Esophagus squamous epithelium (tissue), 5 donors: ENCODE data around the gene ZNF341. TPM values are rescaled to one million over a fixed set of nuclear protein-coding genes. Genes with fewer than 3 reads are reported as not detected.

Source experiments
- DNase-seq: peaks from one replicate; lab custom pipeline; 2025; lab: John Stamatoyannopoulos, UW
- H3K27ac ChIP-seq, 4 donors: fragments of 200-600 bp; sonication (generic); one replicate each; pipeline ENCODE4 v1.5.1; 2016 to 2019; ENCODE audit warnings: mild to moderate bottlenecking in 1 of 4
- H3K27me3 ChIP-seq, 4 donors: fragments of 200-600 bp; sonication (generic); 1 replicate in 3 of 4; 2 replicates in 1 of 4; pipeline versions ENCODE4 v1.5.1 to v1.6.0; 2017 to 2021; ENCODE audit warnings: antibody characterized with exemption in 1 of 4
- H3K36me3 ChIP-seq, 3 donors: fragments of 200-600 bp; sonication (generic); one replicate each; pipeline ENCODE4 v1.5.1; 2016 to 2019
- H3K4me1 ChIP-seq, 3 donors: fragments of 200-600 bp; sonication (generic); one replicate each; pipeline ENCODE4 v1.5.1; 2017 to 2019
- H3K4me3 ChIP-seq, 4 donors: fragments of 200-600 bp; sonication (generic); 1 replicate in 3 of 4; 2 replicates in 1 of 4; pipeline ENCODE4 v1.5.1; 2016 to 2019; ENCODE audit warnings: mild to moderate bottlenecking in 2 of 4, moderate library complexity in 1 of 4
- H3K9me3 ChIP-seq, 3 donors: fragments of 200-600 bp; sonication (generic); one replicate each; pipeline ENCODE4 v1.5.1; 2016 to 2019
- CTCF ChIP-seq, 6 experiments: fragments of 450-650 bp in 4 of 6; fragments of 200-600 bp in 2 of 6; sonication (generic) in 2 of 6; IDR thresholded peaks; one replicate each; pipeline ENCODE4 v1.5.1; 2016 to 2019; ENCODE audit warnings: antibody characterized with exemption in 6 of 6, mild to moderate bottlenecking in 4 of 6, moderate library complexity in 4 of 6
- POLR2A ChIP-seq, 4 donors: fragments of 450-650 bp; IDR thresholded peaks; one replicate each; pipeline ENCODE4 v1.6.1; 2017; ENCODE audit warnings: antibody characterized with exemption in 4 of 4, mild to moderate bottlenecking in 4 of 4, moderate library complexity in 3 of 4
- WGBS, 2 donors: methylation state at CpG; one replicate each; pipeline ENCODE4 v1.1.5; 2018; 5-methylcytosine and 5-hydroxymethylcytosine counted together
- intact Hi-C: fragments of 100-400 bp; cut with DNase I; formaldehyde crosslinking; loops from one replicate; pipeline ENCODE4 v1.15.0; 2022
- total RNA-seq, 4 donors: library from RNA; depleted of rRNA; stranded (reverse); fragments of >200 nt; gene quantifications; one replicate each; pipeline ENCODE4 v1.1.0, GENCODE V29; 2016
- donor health status: DM: yes; HTN: yes; CAD: no.

The ZNF341 gene
- total RNA-seq, 4 donors from 2014 or later = 1.7 to 4.0 (median 3.2) TPM

GRCh38 chr20:33840759-33841435, 109.1 kb downstream of the ZNF341 start:
- H3K36me3 ChIP-seq = peaks cover 0 to 5% (median 0%) of the 10 kb centered on the region in 3 donors
- no peak overlapping the region for H3K4me3 ChIP-seq
- TF ChIP-seq CTCF (IDR thresholded peaks at IDR 0.05) = no peak
- no peak for TF ChIP-seq POLR2A (IDR thresholded peaks at IDR 0.05)
- H3K9me3 ChIP-seq = no peaks in the 10 kb centered on the region
- H3K27ac ChIP-seq = no peak overlapping the region
- DNase-seq = no peak
- H3K4me1 ChIP-seq = peaks cover 0 to 94% (median 71%) of the 10 kb centered on the region in 3 donors
- intact Hi-C loops = no loop called here
- WGBS, 2 donors = 57 to 62% methylated on average over 4 of the region's 4 CpGs
- no peaks in the 10 kb centered on the region for H3K27me3 ChIP-seq

DNA sequence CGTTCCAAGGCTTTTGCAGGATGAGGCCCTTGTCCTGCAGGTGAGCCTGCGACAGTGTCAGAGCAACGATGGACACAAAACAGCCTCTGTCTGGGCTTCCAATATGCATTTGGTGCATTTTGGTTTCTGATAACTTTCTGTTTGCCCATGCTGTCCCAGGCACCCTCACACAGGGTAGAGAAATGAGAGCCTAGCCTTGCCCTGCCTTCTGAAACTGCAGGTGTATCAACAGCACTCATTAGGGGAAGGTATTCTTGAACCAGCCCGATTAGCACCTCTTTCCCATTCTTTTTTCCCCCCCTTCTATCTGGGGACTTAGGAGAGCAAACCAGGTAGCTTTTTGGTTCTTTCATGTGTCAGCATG, 109.6 kb downstream of the ZNF341 start:
- peaks cover 0 to 94% (median 71%) of the 10 kb centered on the region in 3 donors for H3K4me1 ChIP-seq

More for the DNA sequence above, 109.6 kb downstream of the ZNF341 start:
- 85 to 88% methylated on average over 3 to 4 of the region's 4 CpGs for WGBS, 2 donors
- intact Hi-C loops = no loop called here
- DNase-seq = no peak
- TF ChIP-seq CTCF (IDR thresholded peaks at IDR 0.05) (no peak), POLR2A (IDR thresholded peaks at IDR 0.05) (no peak)
- no peak overlapping the region for H3K27ac ChIP-seq
- no peak overlapping the region for H3K4me3 ChIP-seq
- H3K27me3 ChIP-seq = no peaks in the 10 kb centered on the region
- peaks cover 0 to 4% (median 0%) of the 10 kb centered on the region in 3 donors for H3K36me3 ChIP-seq
- H3K9me3 ChIP-seq = no peaks in the 10 kb centered on the region

Other genes with a start within 250 kb of the ZNF341 start
- gene CBFA2T2, start 241.9 kb upstream of the ZNF341 start, total RNA-seq = 10 to 100 TPM; 10.5 to 15.6 (median 10.8) TPM
- gene C20orf144, start 69.7 kb upstream of the ZNF341 start, total RNA-seq = not detected
- 1 to 10 TPM; 1.8 to 4.4 (median 3.5) TPM for gene ACTL10, start 65.1 kb upstream of the ZNF341 start, total RNA-seq
- gene NECAB3, start 57.6 kb upstream of the ZNF341 start, total RNA-seq = 10 to 100 TPM; 12.6 to 25.9 (median 19.1) TPM
- gene E2F1, start 45.6 kb upstream of the ZNF341 start, total RNA-seq = 1 to 10 TPM; 2.1 to 4.8 (median 3.1) TPM
- gene PXMP4, start 11.7 kb upstream of the ZNF341 start, total RNA-seq = 10 to 100 TPM in 2 of 4 donors, 1 to 10 TPM in 2; 3.4 to 11.7 (median 7.6) TPM
- 100 to 1,000 TPM in 2 of 4 donors, 10 to 100 TPM in 2; 77.2 to 147 (median 107) TPM for gene CHMP4B, start 79.4 kb downstream of the ZNF341 start, total RNA-seq